CD14-positive monocyte (primary cell): Measurements from ENCODE around the gene DSCAML1. TPM values are rescaled to one million over a fixed set of nuclear protein-coding genes. Genes with fewer than 3 reads are reported as not detected.

Experiments
- DNase-seq, 3 donors: peaks; one replicate each; pipeline ENCODE4 v3.0.0-alpha.2; 2011 to 2022
- H2AFZ ChIP-seq: 2 replicates; pipeline ENCODE4 v1.6.0; 2012; ENCODE audit warnings: mild to moderate bottlenecking, low read depth, low read length, inconsistent platforms; ENCODE audit not compliant: insufficient read depth, poor library complexity, severe bottlenecking
- H3K27ac ChIP-seq, 2 donors: 1 replicate in 1 of 2; 2 replicates in 1 of 2; pipeline ENCODE4 v1.5.1; 2012 to 2013; ENCODE audit warnings: low read length in 2 of 2, control low read depth in 1 of 2, inconsistent platforms in 1 of 2, low read depth in 1 of 2, mild to moderate bottlenecking in 1 of 2
- H3K27me3 ChIP-seq, 2 donors: one replicate each; pipeline versions ENCODE4 v1.6.0 to v1.6.1; 2011 to 2013; ENCODE audit warnings: low read length in 2 of 2; ENCODE audit not compliant: control insufficient read depth in 2 of 2, insufficient read depth in 2 of 2
- H3K36me3 ChIP-seq, 2 donors: replicated peaks in 1 of 2; 1 replicate in 1 of 2; 2 replicates in 1 of 2; pipeline versions ENCODE4 v1.5.1 to v1.6.1; 2012 to 2013; ENCODE audit warnings: low read length in 2 of 2, control low read depth in 1 of 2, inconsistent platforms in 1 of 2, mild to moderate bottlenecking in 1 of 2; ENCODE audit not compliant: insufficient read depth in 2 of 2, control insufficient read depth in 1 of 2
- H3K4me1 ChIP-seq, 2 donors: 1 replicate in 1 of 2; 2 replicates in 1 of 2; pipeline versions ENCODE4 v1.5.1 to v1.6.1; 2012 to 2013; ENCODE audit warnings: low read length in 2 of 2, control low read depth in 1 of 2, inconsistent platforms in 1 of 2, mild to moderate bottlenecking in 1 of 2, moderate library complexity in 1 of 2; ENCODE audit not compliant: insufficient read depth in 2 of 2, control insufficient read depth in 1 of 2
- H3K4me2 ChIP-seq: replicated peaks from 2 replicates; pipeline ENCODE3; 2012; ENCODE audit warnings: low read length, moderate library complexity, mild to moderate bottlenecking; ENCODE audit not compliant: poor library complexity, severe bottlenecking; ENCODE audit errors: extremely low read depth
- H3K4me3 ChIP-seq, 3 experiments: fragments of 200-600 bp in 1 of 3; sonication (generic) in 1 of 3; replicated peaks in 1 of 3; 1 replicate in 2 of 3; 2 replicates in 1 of 3; pipeline ENCODE4 v1.5.1; 2011 to 2013; ENCODE audit warnings: low read length in 3 of 3, mild to moderate bottlenecking in 3 of 3, control low read depth in 2 of 3, low read depth in 2 of 3, inconsistent platforms in 1 of 3, moderate library complexity in 1 of 3
- H3K79me2 ChIP-seq: 2 replicates; pipeline ENCODE4 v1.6.0; 2012; ENCODE audit warnings: mild to moderate bottlenecking, control low read depth, inconsistent platforms, low read length, moderate library complexity; ENCODE audit not compliant: insufficient read depth
- H3K9ac ChIP-seq: 2 replicates; pipeline ENCODE4 v1.6.0; 2017; ENCODE audit warnings: low read length, mild to moderate bottlenecking; ENCODE audit not compliant: insufficient read depth, poor library complexity, severe bottlenecking
- H3K9me3 ChIP-seq, 2 donors: replicated peaks in 1 of 2; 1 replicate in 1 of 2; 2 replicates in 1 of 2; pipeline versions ENCODE4 v1.5.1 to v1.6.1; 2012 to 2013; ENCODE audit warnings: low read length in 2 of 2, control low read depth in 1 of 2; ENCODE audit not compliant: control insufficient read depth in 1 of 2, insufficient read depth in 1 of 2
- H4K20me1 ChIP-seq: 2 replicates; pipeline ENCODE4 v1.6.0; 2012; ENCODE audit warnings: mild to moderate bottlenecking, low read length, control low read depth, moderate library complexity; ENCODE audit not compliant: insufficient read depth
- H3K27ac Mint-ChIP-seq, 7 donors: one replicate each; pipeline ENCODE4 v1.8.0; 2020; ENCODE audit warnings: mild to moderate bottlenecking in 7 of 7, mixed read lengths in 7 of 7, moderate library complexity in 6 of 7, inconsistent platforms in 2 of 7
- H3K27me3 Mint-ChIP-seq, 3 donors: one replicate each; pipeline ENCODE4 v1.8.0; 2021 to 2022; ENCODE audit warnings: low read depth in 3 of 3, mild to moderate bottlenecking in 3 of 3, mixed read lengths in 3 of 3, moderate library complexity in 3 of 3, inconsistent platforms in 1 of 3
- H3K36me3 Mint-ChIP-seq, 2 donors: one replicate each; pipeline ENCODE4 v1.8.0; 2020; ENCODE audit warnings: mixed read lengths in 2 of 2, inconsistent platforms in 1 of 2, mild to moderate bottlenecking in 1 of 2
- H3K4me1 Mint-ChIP-seq: one replicate; pipeline ENCODE4 v1.8.0; 2020; ENCODE audit warnings: mild to moderate bottlenecking, mixed read lengths
- H3K4me3 Mint-ChIP-seq, 2 donors: one replicate each; pipeline ENCODE4 v1.8.0; 2020; ENCODE audit warnings: mild to moderate bottlenecking in 2 of 2, mixed read lengths in 2 of 2, moderate library complexity in 1 of 2
- H3K9me3 Mint-ChIP-seq, 7 donors: one replicate each; pipeline ENCODE4 v1.8.0; 2020 to 2022; ENCODE audit warnings: mixed read lengths in 7 of 7, mild to moderate bottlenecking in 6 of 7, moderate library complexity in 6 of 7, inconsistent platforms in 2 of 7
- CTCF ChIP-seq: fragments of 200-600 bp; IDR thresholded peaks from one replicate; pipeline ENCODE4 v1.8.0; 2022; ENCODE audit warnings: antibody characterized with exemption, mild to moderate bottlenecking
- WGBS: methylation state at CpG from one replicate; pipeline ENCODE4 v1.1.5; 2013; ENCODE audit warnings: missing lambda C conversion rate; ENCODE audit not compliant: insufficient coverage; 5-methylcytosine and 5-hydroxymethylcytosine counted together
- intact Hi-C, 2 donors: fragments of 100-400 bp; cut with micrococcal nuclease; formaldehyde crosslinking; loops; one replicate each; pipeline versions ENCODE4 v1.15.0 to v1.15.1; 2023
- polyA plus RNA-seq, 3 donors: library from polyadenylated mRNA; depleted of rRNA in 1 of 3; unstranded in 2 of 3; stranded (reverse) in 1 of 3; fragments of 300-500 nt in 2 of 3; fragments of >200 nt in 1 of 3; fragmentation: Illumina TruSeq in 2 of 3; gene quantifications; 1 replicate in 2 of 3; 2 replicates in 1 of 3; pipeline ENCODE4 v1.2.3, GENCODE V29; 2012 to 2021

Gene DSCAML1
- polyA plus RNA-seq, 3 donors = not detected

- TF ChIP-seq CTCF = no peak
- no peak overlapping the region for H3K4me3 Mint-ChIP-seq
- H3K27me3 Mint-ChIP-seq = peaks cover 3 to 8% (median 5%) of the 10 kb centered on the region in 3 donors
Measured at GRCh38 chr11:117428186-117428855, 368.7 kb downstream of the DSCAML1 start.

GRCh38 chr11:117427356-117427874 is 369.6 kb downstream of the DSCAML1 start:
- no peak for TF ChIP-seq CTCF
- Histone ChIP-seq H3K27ac (no peak overlapping the region), H3K79me2 (no peaks in the 10 kb centered on the region), H4K20me1 (no peaks in the 10 kb centered on the region), H3K9me3 (no peaks in the 10 kb centered on the region), H3K27me3 (no peaks in the 10 kb centered on the region), H3K9ac (peak overlapping the region; percentile 8), H3K4me1 (no peaks in the 10 kb centered on the region), H3K4me3 (no peak overlapping the region), H2AFZ (no peak overlapping the region), H3K4me2 (no peak overlapping the region), H3K36me3 (no peaks in the 10 kb centered on the region)
- H3K9me3 Mint-ChIP-seq = no peaks in the 10 kb centered on the region
- H3K4me1 Mint-ChIP-seq = peaks cover 1% of the 10 kb centered on the region
- H3K27ac Mint-ChIP-seq = no peak overlapping the region
- intact Hi-C loops = loop anchor here (5.0 to 10.0 kb wide), 4 partner anchors 370 to 527 kb away; partner anchors contain the start of gene DSCAML1 (in 1 of the 2)
- no peaks in the 10 kb centered on the region for H3K36me3 Mint-ChIP-seq
- no peak overlapping the region for H3K4me3 Mint-ChIP-seq
- peaks cover 3 to 14% (median 5%) of the 10 kb centered on the region in 3 donors for H3K27me3 Mint-ChIP-seq
- DNase-seq = no peak
- WGBS = 92% methylated on average over 4 of the region's 11 CpGs

More at GRCh38 chr11:117428186-117428855, 368.7 kb downstream of the DSCAML1 start:
- H3K4me2 ChIP-seq = no peak overlapping the region
- no peak for DNase-seq
- Mint-ChIP-seq H3K9me3 (no peaks in the 10 kb centered on the region), H3K4me1 (peaks cover 1% of the 10 kb centered on the region), H3K27ac (no peak overlapping the region), H3K36me3 (no peaks in the 10 kb centered on the region)
- no peaks in the 10 kb centered on the region for H3K27me3 ChIP-seq
- H3K4me3 ChIP-seq = no peak overlapping the region
- 94% methylated on average over 13 of the region's 32 CpGs for WGBS
- intact Hi-C loops = loop anchor here (5.0 to 10.0 kb wide), 4 partner anchors 369 to 526 kb away; partner anchors contain the start of gene DSCAML1 (in 1 of the 2)
- no peaks in the 10 kb centered on the region for H3K36me3 ChIP-seq
- H3K9ac ChIP-seq = no peak overlapping the region
- no peaks in the 10 kb centered on the region for H3K9me3 ChIP-seq
- no peaks in the 10 kb centered on the region for H4K20me1 ChIP-seq
- H3K27ac ChIP-seq = no peak overlapping the region
- no peak overlapping the region for H2AFZ ChIP-seq
- no peaks in the 10 kb centered on the region for H3K4me1 ChIP-seq
- no peaks in the 10 kb centered on the region for H3K79me2 ChIP-seq
